Esophagus muscularis mucosa (tissue), 4 donors: ENCODE measurements around the gene COLEC12.

Experiments
- EP300 ChIP-seq: sonication (generic); formaldehyde crosslinking; IDR thresholded peaks from one replicate; pipeline ENCODE4 v1.6.1; 2017; ENCODE audit warnings: antibody characterized with exemption
- POLR2A ChIP-seq: fragments of 450-650 bp; IDR thresholded peaks from one replicate; pipeline ENCODE4 v1.6.1; 2017; ENCODE audit warnings: antibody characterized with exemption, moderate library complexity, mild to moderate bottlenecking, low read depth
- POLR2AphosphoS5 ChIP-seq, 2 donors: sonication (generic); formaldehyde crosslinking; IDR thresholded peaks; one replicate each; pipeline ENCODE4 v1.6.1; 2017; ENCODE audit warnings: antibody characterized with exemption in 2 of 2
- TF ChIP-seq, protein P1 (sequence below), 3 experiments: fragments of 200-600 bp in 2 of 3; fragments of 450-650 bp in 1 of 3; sonication (generic) in 2 of 3; IDR thresholded peaks; one replicate each; pipeline ENCODE4 v1.5.1; 2017 to 2019; ENCODE audit warnings: antibody characterized with exemption in 3 of 3, mild to moderate bottlenecking in 2 of 3, moderate library complexity in 1 of 3

DNA sequence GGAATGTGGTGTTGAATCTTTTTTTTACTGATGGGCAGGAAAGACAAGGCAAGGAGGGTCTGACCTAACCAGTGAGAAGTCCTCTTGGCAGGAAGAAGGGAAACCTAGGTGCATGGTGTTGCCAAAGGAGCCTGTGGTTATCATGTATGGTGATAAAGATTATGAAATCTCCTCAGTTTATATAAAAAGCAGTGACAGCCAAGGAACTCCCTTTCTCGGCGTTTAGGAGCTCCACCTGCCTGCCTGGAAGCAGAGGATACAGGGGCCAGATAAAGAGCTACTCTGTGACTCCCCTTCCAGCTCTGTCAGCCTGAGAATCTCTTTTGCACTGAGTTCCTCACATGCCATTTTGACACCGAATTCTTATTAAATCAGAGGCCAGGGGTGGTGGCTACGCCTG is 26.1 kb downstream of the COLEC12 start:
- TF ChIP-seq POLR2A (no peak), POLR2AphosphoS5 (IDR thresholded peaks at IDR 0.05) (no peak), EP300 (no peak)
- TF ChIP-seq, protein P1, sequence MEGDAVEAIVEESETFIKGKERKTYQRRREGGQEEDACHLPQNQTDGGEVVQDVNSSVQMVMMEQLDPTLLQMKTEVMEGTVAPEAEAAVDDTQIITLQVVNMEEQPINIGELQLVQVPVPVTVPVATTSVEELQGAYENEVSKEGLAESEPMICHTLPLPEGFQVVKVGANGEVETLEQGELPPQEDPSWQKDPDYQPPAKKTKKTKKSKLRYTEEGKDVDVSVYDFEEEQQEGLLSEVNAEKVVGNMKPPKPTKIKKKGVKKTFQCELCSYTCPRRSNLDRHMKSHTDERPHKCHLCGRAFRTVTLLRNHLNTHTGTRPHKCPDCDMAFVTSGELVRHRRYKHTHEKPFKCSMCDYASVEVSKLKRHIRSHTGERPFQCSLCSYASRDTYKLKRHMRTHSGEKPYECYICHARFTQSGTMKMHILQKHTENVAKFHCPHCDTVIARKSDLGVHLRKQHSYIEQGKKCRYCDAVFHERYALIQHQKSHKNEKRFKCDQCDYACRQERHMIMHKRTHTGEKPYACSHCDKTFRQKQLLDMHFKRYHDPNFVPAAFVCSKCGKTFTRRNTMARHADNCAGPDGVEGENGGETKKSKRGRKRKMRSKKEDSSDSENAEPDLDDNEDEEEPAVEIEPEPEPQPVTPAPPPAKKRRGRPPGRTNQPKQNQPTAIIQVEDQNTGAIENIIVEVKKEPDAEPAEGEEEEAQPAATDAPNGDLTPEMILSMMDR (IDR thresholded peaks at IDR 0.05), result no peak
